HUDEP-2 (cell line): ENCODE measurements around the gene TBC1D22A.
"Not testable (repeated sequence)": the region's sequence is repeated elsewhere in the genome, so short reads cannot be mapped to it uniquely, and the experiment has no call there.

ENCODE experiments used
- DNase-seq, 76 experiments: peaks; one replicate each; lab custom pipeline; 2025; ENCODE audit not compliant: unreplicated experiment in 76 of 76; lab: John Stamatoyannopoulos, UW

The TBC1D22A gene

DNA sequence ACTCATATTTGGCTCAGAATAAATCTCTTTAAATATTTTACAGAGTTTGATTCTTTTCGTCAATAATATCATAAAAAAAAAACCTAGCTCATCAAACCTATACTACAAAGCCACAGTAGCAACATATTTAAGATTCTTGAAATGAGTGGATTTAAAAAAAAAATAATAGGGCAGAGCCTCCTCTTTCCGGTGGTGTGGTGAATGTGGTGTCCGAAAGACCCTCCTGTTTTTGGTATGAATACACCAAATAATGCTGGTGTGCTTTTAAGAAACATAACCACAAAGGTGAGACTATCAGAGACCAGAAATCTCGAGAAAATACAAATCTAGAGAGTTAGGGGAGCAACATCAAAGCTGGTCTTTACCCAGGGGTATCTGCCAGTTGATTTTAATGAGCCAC lies 342.6 kb downstream of the TBC1D22A start:
- DNase-seq, result no peak

DNA sequence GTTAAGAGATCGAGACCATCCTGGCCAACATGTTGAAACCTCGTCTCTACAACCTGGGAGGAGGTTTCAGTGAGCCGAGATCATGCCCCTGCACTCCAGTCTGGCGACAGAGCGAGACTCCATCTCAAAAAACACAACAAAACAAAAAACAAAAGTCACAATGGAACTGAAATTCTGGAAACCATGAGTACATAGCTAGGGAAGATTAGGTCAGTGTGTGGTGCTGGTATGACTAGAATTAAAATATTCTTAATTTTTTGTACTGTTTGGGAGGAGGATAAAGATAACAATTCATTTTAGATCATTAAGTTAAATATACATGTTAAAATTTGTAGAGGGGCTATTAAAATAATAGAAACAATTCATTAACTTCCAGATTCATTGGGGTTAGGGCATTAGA lies 344.4 kb downstream of the TBC1D22A start:
- DNase-seq, result no peak

DNA sequence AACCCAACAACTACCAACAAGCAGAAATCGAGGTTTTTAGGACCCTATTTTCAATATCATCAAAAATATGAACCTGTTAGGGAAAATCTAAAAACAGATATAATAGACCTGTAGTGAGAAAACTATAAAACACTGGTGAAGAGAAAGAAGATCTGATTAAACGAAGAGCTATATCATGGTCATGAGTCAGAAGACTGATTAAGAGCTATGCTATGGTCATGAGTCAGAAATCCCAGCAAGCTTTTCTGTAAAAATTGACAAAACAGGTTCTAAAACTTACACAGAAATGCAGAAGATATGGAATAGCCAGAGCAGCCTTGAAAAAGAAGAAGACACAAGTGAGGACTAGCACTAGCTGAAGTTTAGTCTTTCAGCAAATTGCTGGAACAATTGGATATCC lies 345.0 kb downstream of the TBC1D22A start:
- DNase-seq, result peak in 15 of 76 experiments; percentile 3 to 44 (median 11)

DNA sequence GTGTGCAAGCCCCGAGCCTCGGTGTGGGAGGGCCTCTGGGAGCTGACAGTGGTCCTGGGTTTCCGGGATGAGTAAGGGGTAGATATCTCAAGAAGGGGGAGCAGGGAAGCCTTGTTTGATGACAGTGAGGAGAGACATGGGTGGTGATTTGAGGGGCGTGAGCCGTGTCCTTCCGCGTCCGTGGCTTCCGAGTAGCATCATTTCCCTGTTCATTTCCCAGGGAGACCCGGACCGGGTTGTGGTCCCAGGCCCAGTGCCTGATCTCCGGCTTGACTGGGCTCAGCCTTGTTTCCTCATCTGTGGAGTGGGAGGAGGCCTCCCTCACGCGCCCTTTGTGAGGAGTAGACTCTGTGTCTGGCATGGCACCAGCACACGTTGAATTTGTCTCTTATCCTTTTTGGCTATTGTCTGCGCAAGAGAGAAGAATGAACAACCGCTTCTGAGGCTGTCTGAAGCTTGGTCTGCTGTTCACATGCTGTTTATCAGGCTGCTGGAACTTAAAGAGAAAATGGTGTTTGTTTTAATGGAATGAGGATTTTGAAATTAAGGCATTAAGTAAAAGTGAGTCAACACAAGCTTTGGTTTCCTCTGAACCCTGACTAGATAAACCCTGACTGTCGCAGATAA lies 348.5 kb downstream of the TBC1D22A start:
- no peak for DNase-seq

DNA sequence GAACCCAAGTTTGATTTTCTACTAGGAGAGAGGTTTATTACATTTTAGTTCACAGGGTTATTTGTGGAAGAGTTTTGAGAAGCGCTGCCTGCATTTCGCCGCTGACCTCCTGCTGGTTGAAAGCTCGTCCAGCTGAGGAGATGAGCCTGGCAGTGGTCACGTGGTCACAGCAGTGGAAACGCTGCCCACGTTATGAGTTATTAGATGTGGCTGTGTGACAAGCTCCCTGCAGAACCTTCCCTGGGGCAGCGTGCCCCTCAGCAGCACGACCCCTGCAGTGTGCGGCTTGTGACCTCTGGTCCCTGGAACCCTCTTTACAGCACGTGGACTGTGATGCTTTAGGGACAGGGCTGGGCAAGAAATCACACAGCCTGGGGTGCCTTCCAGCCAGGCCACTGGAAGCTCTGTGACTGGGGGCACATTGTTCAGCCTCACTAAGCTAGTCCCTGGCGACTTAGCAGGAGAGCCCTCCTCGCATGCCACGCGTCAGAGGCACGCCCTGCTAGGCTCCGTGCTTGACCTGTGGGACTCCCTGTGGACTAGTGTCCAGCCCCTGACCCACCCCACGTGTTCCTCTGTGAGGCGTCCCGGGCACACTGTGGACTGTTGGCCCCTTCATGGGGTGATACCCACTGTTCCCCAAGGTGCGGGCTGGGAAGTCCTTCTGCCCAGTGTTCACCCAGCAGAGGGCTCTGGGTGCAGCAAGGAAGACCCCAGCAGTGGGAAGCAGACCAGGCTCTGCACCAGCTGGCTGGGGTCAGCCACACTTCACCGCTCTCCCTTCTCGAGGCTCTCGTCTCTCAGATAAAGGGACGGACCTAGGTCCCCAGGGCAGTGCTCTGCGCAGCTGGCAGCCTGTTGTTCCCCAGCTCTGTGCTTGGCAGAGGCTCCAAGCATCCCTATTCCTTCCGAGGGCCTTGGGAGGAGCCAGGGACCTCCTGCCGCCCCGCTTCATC lies 349.5 kb downstream of the TBC1D22A start:
- DNase-seq, result no peak

DNA sequence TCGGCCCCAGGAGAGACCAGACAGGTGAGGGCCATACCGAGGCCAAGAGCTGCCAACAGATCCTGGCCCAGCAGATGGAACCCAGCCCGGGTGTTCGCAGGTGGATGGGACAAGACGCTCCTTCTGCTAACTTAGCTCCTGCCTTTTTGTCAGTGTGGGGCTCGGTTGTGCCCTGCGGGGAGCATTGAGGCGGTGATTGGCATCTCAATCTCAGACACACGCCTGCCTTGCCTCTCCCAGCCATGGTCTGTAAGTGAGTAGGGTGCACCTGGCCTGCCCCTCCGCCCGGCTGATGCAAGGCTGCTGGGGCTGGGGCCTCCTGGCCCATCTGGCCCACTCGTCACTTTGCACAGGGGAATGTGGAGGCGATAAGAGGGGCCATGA lies 350.1 kb downstream of the TBC1D22A start:
- DNase-seq, result no peak

DNA sequence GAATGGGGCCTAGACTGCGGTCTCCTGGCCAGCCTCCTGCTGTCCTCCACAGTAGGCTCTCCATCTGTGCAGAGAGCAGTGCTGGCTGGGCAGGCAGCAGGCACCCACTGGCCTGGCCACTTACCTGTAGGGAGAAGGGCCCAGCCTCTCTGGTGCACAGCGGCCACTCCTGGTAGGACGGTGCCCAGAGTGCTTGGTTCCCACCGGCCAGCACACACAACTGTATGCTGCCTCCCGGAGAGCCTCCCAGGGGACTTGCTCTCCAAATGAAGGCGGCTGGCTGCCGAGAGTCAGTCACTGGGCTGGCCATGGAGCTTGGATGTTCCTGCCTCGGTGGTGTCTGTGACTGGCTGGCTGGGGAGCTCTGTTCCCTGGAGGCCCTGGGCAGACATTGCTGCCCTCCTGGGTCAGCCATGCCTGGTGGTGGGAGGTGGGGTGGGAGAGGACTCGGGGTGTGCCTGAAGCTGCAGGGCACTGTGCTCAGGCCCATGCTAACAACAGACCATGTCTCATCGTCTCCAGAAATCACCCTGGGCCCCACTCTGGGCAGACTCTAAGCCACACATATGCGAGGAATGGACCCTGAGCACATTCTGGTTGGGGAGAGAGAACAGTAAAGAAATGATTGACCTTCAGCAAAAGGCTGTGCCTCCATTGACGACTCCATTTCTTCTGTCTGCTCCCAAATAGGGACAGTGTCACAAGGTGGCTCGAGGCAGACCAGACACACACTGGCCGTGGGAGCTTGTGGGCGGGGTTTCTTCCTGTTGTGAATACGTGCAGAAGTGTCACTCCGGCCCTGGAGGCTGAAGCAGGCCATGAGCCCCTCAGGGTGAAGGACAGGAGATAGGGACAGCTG lies 350.8 kb downstream of the TBC1D22A start:
- no peak for DNase-seq

DNA sequence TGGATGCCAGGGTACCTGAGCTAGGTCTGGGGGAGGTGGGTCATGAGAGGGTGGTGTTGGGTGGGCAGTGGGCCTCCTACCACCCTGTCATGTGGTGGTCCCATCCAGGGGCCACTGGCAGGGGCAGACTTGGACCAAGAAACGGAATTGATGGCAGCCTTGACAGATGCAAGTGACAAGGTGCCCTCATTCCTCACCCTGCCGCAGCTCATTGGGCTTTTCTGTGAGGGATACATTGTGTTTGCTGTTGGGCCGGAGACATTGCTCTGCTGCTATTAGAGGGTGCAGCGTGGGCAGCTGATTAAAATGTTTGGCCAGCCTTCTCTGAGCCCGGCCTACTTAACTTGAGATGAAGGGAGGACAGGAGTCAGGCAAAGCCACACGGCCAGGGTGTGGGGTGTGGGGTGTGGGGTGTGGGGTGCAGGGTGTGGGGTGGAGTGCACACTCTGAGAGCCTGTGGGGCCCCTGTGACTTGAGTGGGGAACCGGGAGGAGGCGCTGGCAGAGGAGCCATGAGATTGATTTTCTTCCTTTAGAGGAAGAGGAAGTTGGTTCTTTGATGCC lies 351.5 kb downstream of the TBC1D22A start:
- DNase-seq, result no peak

DNA sequence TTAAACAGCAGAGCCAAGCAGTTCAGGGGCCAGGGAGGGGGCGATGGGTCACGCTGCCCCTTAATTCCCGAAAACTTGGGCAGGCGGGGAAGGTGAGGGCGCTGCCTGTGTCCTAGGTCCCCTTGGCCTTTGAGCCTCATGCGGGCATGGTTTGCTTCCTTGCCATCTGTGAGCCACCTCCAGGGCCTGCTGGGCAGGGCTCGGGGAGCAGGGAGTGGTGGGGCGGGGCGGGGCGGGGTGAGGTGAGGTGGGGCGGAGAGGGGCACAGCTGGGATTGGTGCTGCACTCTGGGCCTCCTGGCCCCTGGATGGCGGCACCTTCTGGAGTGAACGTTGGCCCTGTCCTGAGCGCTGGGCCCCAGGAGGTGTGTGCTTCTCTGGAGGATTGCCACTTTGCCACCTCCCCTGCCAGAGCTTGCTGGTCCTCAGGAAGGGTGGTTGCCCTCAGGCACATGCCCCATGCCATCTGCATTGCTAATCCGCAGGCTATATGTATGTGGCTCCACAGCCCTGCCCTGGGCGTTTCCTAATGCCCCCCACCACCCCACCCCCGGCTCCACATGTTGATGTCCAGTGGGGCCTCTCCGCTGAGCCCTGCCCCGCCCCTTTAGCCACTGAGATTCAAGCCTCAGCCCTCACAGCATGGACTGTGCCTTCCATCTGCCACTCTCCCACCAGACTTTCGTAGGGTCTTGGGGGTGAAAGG lies 352.5 kb downstream of the TBC1D22A start:
- DNase-seq, result no peak

DNA sequence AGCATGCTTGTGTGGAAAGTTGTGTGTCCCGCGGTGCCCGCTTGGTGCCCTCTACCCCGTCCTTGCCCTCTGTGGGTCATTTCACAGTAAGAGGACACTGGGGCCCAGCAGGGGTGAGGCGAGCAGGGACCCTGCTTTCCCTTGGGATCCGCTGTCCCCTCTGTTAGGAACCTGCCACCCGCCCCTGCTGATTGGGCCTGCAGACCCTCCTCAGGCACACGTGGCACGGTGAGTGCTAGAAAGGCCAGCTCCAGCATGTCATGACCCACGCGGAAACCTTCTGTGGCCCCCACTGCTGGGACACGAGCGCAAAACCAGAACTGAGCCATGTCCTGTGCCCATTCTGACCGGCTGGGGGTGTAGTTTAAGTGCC lies 353.1 kb downstream of the TBC1D22A start:
- DNase-seq, result no peak

DNA sequence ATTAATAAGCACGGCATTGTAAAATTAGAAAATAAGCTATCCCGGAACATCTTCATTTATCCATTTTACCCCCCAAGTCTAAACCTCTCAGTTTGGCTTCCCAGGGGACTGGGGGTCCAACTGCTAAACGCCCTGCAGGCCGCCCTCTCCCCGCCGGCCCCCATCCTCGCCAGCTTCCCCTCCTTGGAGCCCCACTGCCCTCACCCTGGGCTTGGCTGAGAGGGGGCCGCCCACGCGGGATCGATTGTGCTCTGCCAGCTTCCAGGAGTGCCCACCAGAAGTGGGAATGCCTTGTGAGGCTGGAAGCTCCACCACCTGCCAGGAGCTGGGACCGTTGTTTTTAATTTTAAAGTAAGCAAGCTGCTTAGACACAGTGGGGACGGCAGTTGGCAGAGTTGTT lies 353.5 kb downstream of the TBC1D22A start:
- no peak for DNase-seq

DNA sequence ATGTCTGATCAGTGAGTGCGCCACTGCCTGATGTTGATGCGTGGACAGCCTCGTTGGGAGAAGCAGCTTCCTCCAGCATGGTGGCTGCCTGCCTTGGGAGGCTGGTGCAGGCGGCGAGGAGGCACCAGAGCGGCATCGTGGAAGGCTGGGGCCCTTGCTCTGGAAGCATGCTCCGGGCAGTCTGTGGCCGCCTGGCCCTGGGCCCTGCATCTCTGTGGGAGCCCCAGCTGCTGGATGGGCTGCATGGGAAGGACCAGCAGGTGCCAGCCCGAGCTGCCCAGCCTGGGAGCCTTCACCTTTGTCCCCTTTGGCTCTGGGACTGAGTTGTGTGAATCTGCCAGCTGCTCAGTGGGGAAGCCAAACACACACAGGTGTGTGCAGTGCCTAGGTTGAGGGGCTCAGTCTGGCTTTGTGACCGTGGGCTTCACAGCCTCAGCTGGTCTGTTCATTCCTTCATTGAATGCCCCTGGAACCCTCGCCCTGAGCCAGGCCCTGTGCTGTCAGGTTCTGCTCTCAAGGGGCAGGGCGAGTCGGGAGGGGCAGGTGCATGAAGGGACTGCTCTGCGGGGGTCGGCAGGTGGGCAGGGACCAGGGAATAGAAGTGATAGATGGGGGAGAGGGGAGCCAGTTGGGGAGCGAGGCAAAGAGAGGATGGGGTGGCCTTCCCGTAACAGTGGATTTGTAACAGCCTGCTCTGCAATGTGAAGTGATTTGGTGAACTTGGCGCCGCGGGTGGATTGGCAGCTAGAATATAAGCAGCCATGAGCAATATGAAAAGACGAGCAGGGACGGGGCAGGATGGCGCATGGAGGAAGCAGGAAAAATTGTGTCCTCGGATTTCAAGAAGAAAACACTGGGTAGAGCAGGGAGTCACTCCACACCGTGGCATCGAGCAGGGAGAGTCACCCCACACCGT lies 354.2 kb downstream of the TBC1D22A start:
- no peak for DNase-seq

DNA sequence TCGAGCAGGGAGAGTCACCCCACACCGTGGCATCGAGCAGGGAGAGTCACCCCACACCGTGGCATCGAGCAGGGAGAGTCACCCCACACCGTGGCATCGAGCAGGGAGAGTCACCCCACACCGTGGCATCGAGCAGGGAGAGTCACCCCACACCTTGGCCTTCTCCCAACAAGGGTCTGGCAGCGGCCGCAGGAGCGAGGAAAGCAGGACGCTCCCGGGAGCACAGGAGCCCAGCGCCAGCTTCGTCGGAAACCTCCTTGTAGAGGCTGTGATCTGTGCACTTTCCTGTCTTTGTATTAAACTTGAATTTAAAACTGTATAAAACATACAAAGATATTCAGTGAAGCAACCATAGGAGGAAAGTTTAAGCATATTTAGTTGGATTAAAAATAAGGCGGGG lies 355.0 kb downstream of the TBC1D22A start:
- not testable (repeated sequence) for DNase-seq

DNA sequence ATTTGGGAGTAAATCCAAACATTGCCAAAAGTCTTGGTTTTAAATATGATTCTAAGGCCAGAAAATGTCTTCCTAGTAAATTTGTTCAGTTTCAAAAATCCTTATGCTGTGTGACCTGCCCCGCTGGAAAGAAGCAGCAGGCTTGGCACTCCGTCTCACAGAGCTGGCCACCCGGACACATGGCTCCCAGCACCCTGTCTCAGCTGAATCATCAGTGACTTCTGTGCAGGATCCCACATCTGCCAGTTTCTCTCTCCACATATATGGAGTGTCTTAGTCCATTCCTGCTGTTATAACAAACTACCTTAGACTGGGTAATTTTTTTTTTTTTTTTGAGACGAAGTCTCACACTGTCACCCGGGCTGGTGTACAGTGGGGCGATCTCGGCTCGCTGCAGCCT lies 356.7 kb downstream of the TBC1D22A start:
- DNase-seq, result no peak

DNA sequence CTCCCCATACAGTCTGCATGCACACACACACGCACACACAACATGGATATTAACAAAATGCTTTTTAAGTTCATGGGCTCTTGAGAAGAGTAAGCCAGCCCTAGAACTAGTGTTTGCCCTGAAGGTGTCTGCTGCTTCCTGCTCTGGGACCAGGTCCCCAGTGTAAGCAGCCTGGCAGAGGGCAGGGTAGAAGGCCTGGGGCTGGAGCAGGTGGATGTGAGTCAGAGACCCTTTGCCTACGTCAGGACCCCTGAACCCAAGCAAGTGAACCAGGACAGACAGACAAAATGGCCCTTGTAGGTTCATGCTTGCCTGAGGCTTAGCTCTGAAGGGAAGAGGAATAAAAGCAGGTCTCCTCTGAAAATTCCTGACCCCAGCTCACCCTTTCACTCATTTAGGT lies 357.9 kb downstream of the TBC1D22A start:
- no peak for DNase-seq

DNA sequence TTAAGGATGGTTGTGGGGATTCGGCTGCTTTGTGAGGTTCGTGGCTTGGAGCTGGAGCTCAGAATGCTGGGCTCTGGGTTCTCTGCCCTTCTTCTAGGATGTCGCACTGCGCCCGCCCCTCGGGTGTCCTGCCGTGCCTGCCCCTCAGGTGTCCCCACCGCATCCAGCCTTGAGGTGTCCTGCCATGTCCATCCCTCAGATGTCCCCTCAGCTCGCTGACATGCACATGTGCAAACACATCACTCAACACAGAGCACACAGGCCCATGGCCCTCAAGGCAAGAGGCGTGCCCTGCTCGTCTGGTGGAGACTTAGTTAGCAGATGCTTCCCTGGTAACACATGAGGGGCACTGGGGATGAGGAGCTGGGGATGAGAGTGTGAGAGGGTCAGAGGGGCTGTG lies 359.3 kb downstream of the TBC1D22A start:
- no peak for DNase-seq

DNA sequence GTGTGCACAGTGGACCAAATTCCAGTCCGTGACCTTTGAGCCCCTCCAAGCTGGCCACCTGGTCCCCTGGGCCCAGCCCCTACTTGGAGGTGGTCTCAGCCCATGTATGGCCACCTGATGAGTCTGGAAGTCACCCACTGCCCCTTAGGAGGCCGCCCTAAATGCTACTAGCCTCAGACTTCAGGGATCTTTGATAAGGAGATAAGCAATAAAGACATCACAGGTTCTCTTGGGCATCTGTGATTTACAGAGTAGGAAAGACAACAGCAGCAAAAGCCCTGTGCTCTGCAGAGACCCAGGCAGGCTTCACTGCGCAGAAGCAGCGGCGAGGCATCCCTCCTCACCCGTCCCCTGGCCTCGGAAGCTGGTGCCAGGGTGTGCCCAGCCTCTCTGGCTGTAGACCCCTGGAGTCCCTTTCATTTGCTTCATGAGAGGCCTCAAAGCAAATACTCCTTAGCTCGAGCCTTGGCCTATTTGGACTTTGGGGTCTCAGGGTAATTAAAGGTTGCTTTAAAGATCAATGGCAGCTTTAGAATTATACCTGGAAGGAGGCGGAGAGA lies 360.1 kb downstream of the TBC1D22A start:
- no peak for DNase-seq

DNA sequence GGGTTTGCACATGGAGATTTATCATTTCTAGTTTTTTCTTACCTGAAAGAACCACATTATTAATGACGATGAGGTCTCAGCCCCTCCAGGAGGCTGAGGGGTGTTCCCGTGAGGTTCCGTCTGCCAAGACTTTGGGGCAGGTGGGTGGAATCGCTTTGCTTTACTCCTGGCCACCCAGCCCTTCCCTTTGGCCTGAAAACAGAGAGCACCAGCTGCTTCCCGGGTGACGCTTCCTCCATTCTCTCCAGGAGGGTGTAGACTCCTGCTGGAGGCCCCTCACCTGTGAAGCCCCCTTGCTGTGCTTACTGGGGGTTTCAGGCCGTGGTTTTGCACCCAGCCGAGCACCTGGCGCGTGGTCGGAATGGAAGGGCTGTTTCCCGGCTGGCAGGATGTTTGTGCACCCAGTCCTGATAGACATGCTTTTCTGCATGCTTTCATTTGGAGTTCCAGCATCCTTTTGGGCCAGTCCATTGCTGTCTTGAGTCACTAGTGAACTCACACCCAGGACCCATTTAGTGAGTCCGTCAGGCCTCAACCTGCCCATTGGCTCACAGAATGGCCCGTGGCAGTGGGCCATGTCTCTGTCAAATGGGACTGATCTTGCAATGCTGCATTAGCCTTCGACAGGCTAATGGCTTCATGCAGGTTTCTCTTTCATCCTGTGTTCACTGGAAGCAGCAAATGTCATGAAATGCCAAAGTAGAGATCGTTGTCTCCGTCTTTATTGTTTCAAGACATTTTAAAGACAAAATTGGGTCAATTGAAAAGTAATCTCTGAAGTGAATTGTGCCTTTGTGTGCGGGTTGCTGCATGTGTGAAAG lies 360.8 kb downstream of the TBC1D22A start:
- no peak for DNase-seq
